Caco-2 (cell line): ENCODE data around the gene ABCC1. TPM values are rescaled to one million over a fixed set of nuclear protein-coding genes. Genes with fewer than 3 reads are reported as not detected.

Experiments
- BruUV-seq: library from RNA; stranded (reverse); fragments of 400-500 nt; replicated peaks from 2 replicates; lab custom pipeline; 2021; lab: Mats Ljungman, UMichigan
- CTCF ChIA-PET: fragments of 300-600 bp; sonication (Branson Sonifier 250); formaldehyde crosslinking; loops from one replicate; lab custom pipeline; 2022; ENCODE audit warnings: antibody characterized with exemption; lab: Charles Lee
- POLR2A ChIA-PET: fragments of 300-600 bp; sonication (Branson Sonifier 250); formaldehyde crosslinking; loops from one replicate; lab custom pipeline; 2022; ENCODE audit warnings: antibody characterized with exemption; lab: Charles Lee
- DNase-seq, 2 experiments: peaks; one replicate each; pipeline versions ENCODE4 v3.0.0 to v3.0.0-alpha.2; 2020 to 2022
- H3K27me3 ChIP-seq: replicated peaks from 2 replicates; pipeline ENCODE4 v1.6.0; 2011; ENCODE audit warnings: low read length; ENCODE audit not compliant: control insufficient read depth, insufficient read depth
- H3K36me3 ChIP-seq: 2 replicates; pipeline ENCODE4 v1.5.1; 2011; ENCODE audit warnings: low read length; ENCODE audit not compliant: control insufficient read depth, insufficient read depth
- H3K4me1 ChIP-seq: fragments of 250-450 bp; sonication (Bioruptor Pico); 2 replicates; pipeline ENCODE4 v1.5.1; 2020; ENCODE audit warnings: mild to moderate bottlenecking
- H3K4me3 ChIP-seq: 2 replicates; pipeline ENCODE4 v1.5.1; 2011; ENCODE audit warnings: low read depth, mild to moderate bottlenecking, control low read depth, low read length
- H3K9me3 ChIP-seq: fragments of 250-450 bp; sonication (Bioruptor Pico); 2 replicates; pipeline ENCODE4 v1.5.1; 2020; ENCODE audit warnings: mild to moderate bottlenecking, moderate library complexity
- H3K27ac Mint-ChIP-seq: one replicate; pipeline ENCODE4 v1.8.0; 2022; ENCODE audit warnings: mixed read lengths; ENCODE audit not compliant: unreplicated experiment
- H3K27me3 Mint-ChIP-seq: one replicate; pipeline ENCODE4 v1.8.0; 2022; ENCODE audit warnings: mixed read lengths; ENCODE audit not compliant: insufficient read depth, unreplicated experiment
- H3K36me3 Mint-ChIP-seq: one replicate; pipeline ENCODE4 v1.8.0; 2022; ENCODE audit warnings: mild to moderate bottlenecking, mixed read lengths; ENCODE audit not compliant: insufficient read depth, unreplicated experiment
- H3K4me1 Mint-ChIP-seq: one replicate; pipeline ENCODE4 v1.8.0; 2022; ENCODE audit warnings: low read depth, mixed read lengths; ENCODE audit not compliant: unreplicated experiment
- H3K4me3 Mint-ChIP-seq: one replicate; pipeline ENCODE4 v1.8.0; 2022; ENCODE audit warnings: mild to moderate bottlenecking, moderate library complexity, mixed read lengths; ENCODE audit not compliant: unreplicated experiment
- H3K9me3 Mint-ChIP-seq: one replicate; pipeline ENCODE4 v1.8.0; 2022; ENCODE audit warnings: mixed read lengths; ENCODE audit not compliant: unreplicated experiment
- CTCF ChIP-seq, 2 experiments: fragments of 200-600 bp in 1 of 2; IDR thresholded peaks; 1 replicate in 1 of 2; 2 replicates in 1 of 2; pipeline versions ENCODE4 v1.5.1 to v1.8.0; 2011 to 2022; ENCODE audit warnings: antibody characterized with exemption in 1 of 2, control low read depth in 1 of 2, inconsistent platforms in 1 of 2, low read depth in 1 of 2, low read length in 1 of 2, mild to moderate bottlenecking in 1 of 2, moderate library complexity in 1 of 2; ENCODE audit not compliant: insufficient read depth in 1 of 2, severe bottlenecking in 1 of 2, unreplicated experiment in 1 of 2
- intact Hi-C: fragments of 100-400 bp; cut with micrococcal nuclease; formaldehyde crosslinking; loops from one replicate; pipeline ENCODE4 v1.10.0; 2022; ENCODE audit not compliant: unreplicated experiment
- total RNA-seq: library from RNA; stranded (reverse); gene quantifications from 2 replicates; pipeline ENCODE4 v1.2.3, GENCODE V29; 2022

Gene ABCC1
- total RNA-seq, 1 experiment from 2014 or later, result 22.3 TPM

- POLR2A ChIA-PET, result no interaction called here
- no peaks in the 10 kb centered on the region for H3K27me3 Mint-ChIP-seq
Measured at GRCh38 chr16:15976929-15977637, 27.7 kb downstream of the ABCC1 start.

DNA sequence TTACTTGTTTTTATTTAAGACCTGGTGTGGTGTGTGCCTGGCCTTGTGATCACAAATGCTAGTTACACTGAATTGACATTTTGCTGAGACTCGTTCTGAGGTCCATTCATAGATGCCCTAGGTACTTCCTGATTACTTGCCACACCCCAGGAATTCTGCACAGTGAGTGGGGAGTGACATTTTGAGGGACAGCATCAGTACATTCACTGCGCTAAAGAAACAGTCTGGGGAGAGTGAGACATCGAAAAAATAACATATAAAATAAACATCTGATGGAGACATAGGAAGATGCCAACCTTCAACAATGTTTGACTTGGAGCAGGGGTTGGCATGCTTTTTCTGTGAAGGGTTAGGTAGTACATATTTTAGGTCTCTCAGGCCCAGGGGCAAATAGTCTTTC is 30.4 kb downstream of the ABCC1 start:
- ChIA-PET CTCF (no interaction called here), POLR2A (no interaction called here)
- peaks cover 33% of the 10 kb centered on the region for H3K9me3 Mint-ChIP-seq
- H3K36me3 Mint-ChIP-seq, result peaks cover 17% of the 10 kb centered on the region
- DNase-seq, result no peak
- H3K27me3 Mint-ChIP-seq, result no peaks in the 10 kb centered on the region
- no peaks in the 10 kb centered on the region for H3K27me3 ChIP-seq
- no TSS peak for BruUV-seq
- H3K4me3 ChIP-seq, result no peak overlapping the region
- intact Hi-C loops, result no loop called here
- H3K4me3 Mint-ChIP-seq, result no peak overlapping the region
- no peak for TF ChIP-seq CTCF (IDR thresholded peaks at IDR 0.05; ENCODE audit: insufficient read depth in 1 of 2, low read depth in 1 of 2, low read length in 1 of 2, severe bottlenecking in 1 of 2, unreplicated experiment in 1 of 2)
- peaks cover 24% of the 10 kb centered on the region for H3K9me3 ChIP-seq
- H3K27ac Mint-ChIP-seq, result no peak overlapping the region
- no peaks in the 10 kb centered on the region for H3K36me3 ChIP-seq
- H3K4me1 ChIP-seq, result no peaks in the 10 kb centered on the region
- H3K4me1 Mint-ChIP-seq, result no peaks in the 10 kb centered on the region

More at GRCh38 chr16:15976929-15977637, 27.7 kb downstream of the ABCC1 start:
- H3K4me3 ChIP-seq, result no peak overlapping the region
- H3K27me3 ChIP-seq, result no peaks in the 10 kb centered on the region
- no TSS peak for BruUV-seq
- intact Hi-C loops, result no loop called here
- peaks cover 5% of the 10 kb centered on the region for H3K4me1 Mint-ChIP-seq
- H3K27ac Mint-ChIP-seq, result no peak overlapping the region
- H3K36me3 ChIP-seq, result no peaks in the 10 kb centered on the region
- H3K9me3 Mint-ChIP-seq, result peaks cover 36% of the 10 kb centered on the region
- H3K9me3 ChIP-seq, result peaks cover 26% of the 10 kb centered on the region
- H3K36me3 Mint-ChIP-seq, result peaks cover 30% of the 10 kb centered on the region
- no peak for TF ChIP-seq CTCF (IDR thresholded peaks at IDR 0.05; ENCODE audit: insufficient read depth in 1 of 2, low read depth in 1 of 2, low read length in 1 of 2, severe bottlenecking in 1 of 2, unreplicated experiment in 1 of 2)
- H3K4me1 ChIP-seq, result peaks cover 4% of the 10 kb centered on the region; the same call in 1 of the 2 replicates
- DNase-seq, result no peak
- CTCF ChIA-PET, result no interaction called here
- H3K4me3 Mint-ChIP-seq, result no peak overlapping the region

DNA sequence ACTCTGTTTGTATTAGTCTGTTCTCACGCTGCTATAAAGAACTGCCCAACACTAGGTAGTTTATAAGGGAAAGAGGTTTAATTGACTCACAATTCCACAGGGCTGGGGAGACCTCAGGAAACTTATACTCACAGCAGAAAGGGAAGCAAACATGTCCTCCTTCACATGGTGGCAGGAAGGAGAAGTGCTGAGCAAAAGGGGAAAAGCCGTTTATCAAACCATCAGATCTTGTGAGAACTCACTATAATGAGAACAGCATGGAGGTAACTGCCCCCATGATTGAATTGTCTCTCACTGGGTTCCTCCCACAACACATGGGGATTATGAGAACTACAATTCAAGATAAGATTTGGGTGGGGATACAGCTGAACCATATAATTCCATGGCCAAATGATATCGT is 30.9 kb downstream of the ABCC1 start:
- Histone ChIP-seq H3K36me3 (no peaks in the 10 kb centered on the region), H3K4me3 (no peak overlapping the region), H3K27me3 (no peaks in the 10 kb centered on the region), H3K4me1 (no peaks in the 10 kb centered on the region), H3K9me3 (peaks cover 24% of the 10 kb centered on the region)
- no peak for DNase-seq
- H3K4me1 Mint-ChIP-seq, result no peaks in the 10 kb centered on the region
- H3K27ac Mint-ChIP-seq, result no peak overlapping the region
- POLR2A ChIA-PET, result no interaction called here
- BruUV-seq, result no TSS peak
- no peak overlapping the region for H3K4me3 Mint-ChIP-seq
- TF ChIP-seq CTCF (IDR thresholded peaks at IDR 0.05; ENCODE audit: insufficient read depth in 1 of 2, low read depth in 1 of 2, low read length in 1 of 2, severe bottlenecking in 1 of 2, unreplicated experiment in 1 of 2), result no peak
- peaks cover 17% of the 10 kb centered on the region for H3K36me3 Mint-ChIP-seq
- intact Hi-C loops, result no loop called here
- H3K27me3 Mint-ChIP-seq, result no peaks in the 10 kb centered on the region
- CTCF ChIA-PET, result no interaction called here
- peaks cover 33% of the 10 kb centered on the region for H3K9me3 Mint-ChIP-seq
